ENCODE measurements around the gene ADAMTSL5. TPM values are rescaled to one million over a fixed set of nuclear protein-coding genes. Genes with fewer than 3 reads are reported as not detected.
A peak's percentile ranks its signal among the peaks of the same experiment; 100 is the strongest.

Gene ADAMTSL5
- total and polyA plus RNA-seq, 2 of the 13 experiments (the other 11 are each of a cell fraction or from before 2014, with no cell fraction given) = 0.60 to 2.7 TPM

DNA sequence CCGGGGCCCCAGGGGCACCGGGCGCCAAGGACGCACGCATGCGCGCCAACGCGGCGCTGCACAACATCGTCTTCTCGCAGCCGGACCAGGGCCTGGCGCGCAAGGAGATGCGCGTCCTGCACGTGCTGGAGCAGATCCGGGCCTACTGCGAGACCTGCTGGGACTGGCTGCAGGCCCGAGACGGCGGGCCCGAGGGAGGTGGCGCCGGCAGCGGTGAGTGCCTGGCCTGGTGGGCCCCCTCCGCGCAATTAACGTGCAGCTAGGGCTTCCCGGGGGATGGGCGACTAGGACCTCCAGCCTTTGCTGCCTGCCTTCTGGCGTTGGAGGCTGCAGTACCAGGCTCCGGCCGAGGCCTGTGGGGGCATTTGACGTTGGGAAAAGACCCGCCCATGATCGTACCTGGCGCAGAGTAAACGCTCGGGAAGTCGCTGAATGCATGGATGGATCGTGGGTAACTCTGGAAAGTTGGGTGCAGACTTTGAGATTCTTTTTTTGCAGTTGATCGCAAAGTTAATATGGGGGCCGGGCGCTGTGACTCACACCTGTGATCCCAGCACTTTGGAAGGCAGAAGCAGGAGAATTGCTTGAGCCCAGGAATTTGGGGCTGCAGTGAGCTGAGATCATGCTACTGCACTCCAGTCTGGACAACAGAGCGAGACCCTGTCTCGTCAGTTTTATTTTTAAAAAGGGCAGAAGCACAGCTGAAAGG lies 55.6 kb downstream of the ADAMTSL5 start:
- H3K4me2 ChIP-seq (ENCODE audit: low read depth, low read length) = peak overlapping the region; percentile 25
- FAIRE-seq (no peak), DNase-seq (ENCODE audit: low spot score) (no peak), ATAC-seq (peak; percentile 44)
- peaks cover 6 to 45% of the 10 kb centered on the region in 2 experiments; a peak in 4 of 5 replicates for H3K27me3 ChIP-seq (ENCODE audit: control insufficient read depth in 1 of 2, insufficient read depth in 2 of 2, low read length in 2 of 2)
- BruUV-seq (replicated peaks) = no TSS peak
- peak overlapping the region in 1 of 3 experiments; percentile 12; a peak in 2 of 6 replicates for H3K4me3 ChIP-seq (replicated peaks in 1 of 3; ENCODE audit: insufficient read depth in 1 of 3, low read depth in 2 of 3, low read length in 3 of 3)
- H3K36me3 ChIP-seq (replicated peaks in 1 of 2; ENCODE audit: control insufficient read depth in 1 of 2, insufficient read depth in 2 of 2, low read length in 2 of 2) = no peaks in the 10 kb centered on the region
- H3K9ac ChIP-seq (ENCODE audit: insufficient read depth, low read depth, low read length) = no peak overlapping the region
- in situ Hi-C loops (cut with HindIII; ENCODE audit: extremely low pct_ligation_motif_present, low pct_unique_long_range_greater_than_20kb) (loop anchor here (5.0 kb wide), 1 partner anchor 55 kb away; the partner anchor contains the start of gene ADAMTSL5), intact Hi-C loops (cut with micrococcal nuclease; ENCODE audit: unreplicated experiment) (no loop called here)
- no peak overlapping the region for H2AFZ ChIP-seq (ENCODE audit: low read length)
- H4K20me1 ChIP-seq (ENCODE audit: insufficient read depth, low read length) = peaks cover 5% of the 10 kb centered on the region; the same call in 1 of the 2 replicates
- peaks cover 56% of the 10 kb centered on the region for H3K4me1 ChIP-seq (ENCODE audit: insufficient read depth, low read length)
- no peaks in the 10 kb centered on the region for H3K9me3 ChIP-seq (ENCODE audit: low read length)
- POLR2A ChIA-PET = no interaction called here
- no peak overlapping the region for H3K27ac ChIP-seq (ENCODE audit: extremely low read length, insufficient read depth, low read length)
- CTCF ChIA-PET (ENCODE audit: low intra/inter-chr PET ratio, low total read pairs) = no interaction called here
- no peaks in the 10 kb centered on the region for H3K79me2 ChIP-seq (ENCODE audit: insufficient read depth, low read length)
- WGBS (ENCODE audit: low lambda C conversion rate) = 26% methylated on average over 12 of the region's 48 CpGs
- TF ChIP-seq ZNF709 (CRISPR knock-in tag; IDR thresholded peaks at IDR 0.05) = no peak
- 0 out of 2 replicates have a peak, but pooled peaks have one; percentile 22 for TF ChIP-seq POLR2G (IDR thresholded peaks at IDR 0.05; ENCODE audit: low read depth, low read length)
- TF ChIP-seq HNRNPLL (IDR thresholded peaks at IDR 0.05; ENCODE audit: low read depth, low read length, poor library complexity, severe bottlenecking) = peak; percentile 87
- TF ChIP-seq, protein P1, sequence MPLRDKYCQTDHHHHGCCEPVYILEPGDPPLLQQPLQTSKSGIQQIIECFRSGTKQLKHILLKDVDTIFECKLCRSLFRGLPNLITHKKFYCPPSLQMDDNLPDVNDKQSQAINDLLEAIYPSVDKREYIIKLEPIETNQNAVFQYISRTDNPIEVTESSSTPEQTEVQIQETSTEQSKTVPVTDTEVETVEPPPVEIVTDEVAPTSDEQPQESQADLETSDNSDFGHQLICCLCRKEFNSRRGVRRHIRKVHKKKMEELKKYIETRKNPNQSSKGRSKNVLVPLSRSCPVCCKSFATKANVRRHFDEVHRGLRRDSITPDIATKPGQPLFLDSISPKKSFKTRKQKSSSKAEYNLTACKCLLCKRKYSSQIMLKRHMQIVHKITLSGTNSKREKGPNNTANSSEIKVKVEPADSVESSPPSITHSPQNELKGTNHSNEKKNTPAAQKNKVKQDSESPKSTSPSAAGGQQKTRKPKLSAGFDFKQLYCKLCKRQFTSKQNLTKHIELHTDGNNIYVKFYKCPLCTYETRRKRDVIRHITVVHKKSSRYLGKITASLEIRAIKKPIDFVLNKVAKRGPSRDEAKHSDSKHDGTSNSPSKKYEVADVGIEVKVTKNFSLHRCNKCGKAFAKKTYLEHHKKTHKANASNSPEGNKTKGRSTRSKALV (CRISPR knock-in tag; IDR thresholded peaks at IDR 0.05) = 0 out of 2 replicates have a peak, but pooled peaks have one; percentile 35
- TF ChIP-seq ZNF253 (CRISPR knock-in tag; IDR thresholded peaks at IDR 0.05; ENCODE audit: borderline replicate concordance) = peak; percentile 54; the same call in 1 of the 2 replicates
- peak; percentile 94 for TF ChIP-seq ZNF326 (CRISPR knock-in tag; IDR thresholded peaks at IDR 0.05; ENCODE audit: borderline replicate concordance)
- TF ChIP-seq DNMT1 (CRISPR knock-in tag; IDR thresholded peaks at IDR 0.05) = 0 out of 2 replicates have a peak, but pooled peaks have one; percentile 39
- TF ChIP-seq, protein P2, sequence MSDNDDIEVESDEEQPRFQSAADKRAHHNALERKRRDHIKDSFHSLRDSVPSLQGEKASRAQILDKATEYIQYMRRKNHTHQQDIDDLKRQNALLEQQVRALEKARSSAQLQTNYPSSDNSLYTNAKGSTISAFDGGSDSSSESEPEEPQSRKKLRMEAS (IDR thresholded peaks at IDR 0.05) = peak; percentile 63
- peak; percentile 59 for TF ChIP-seq RBM22 (optimal IDR thresholded peaks at IDR 0.05; ENCODE audit: low read length)
- TF ChIP-seq, protein P3, sequence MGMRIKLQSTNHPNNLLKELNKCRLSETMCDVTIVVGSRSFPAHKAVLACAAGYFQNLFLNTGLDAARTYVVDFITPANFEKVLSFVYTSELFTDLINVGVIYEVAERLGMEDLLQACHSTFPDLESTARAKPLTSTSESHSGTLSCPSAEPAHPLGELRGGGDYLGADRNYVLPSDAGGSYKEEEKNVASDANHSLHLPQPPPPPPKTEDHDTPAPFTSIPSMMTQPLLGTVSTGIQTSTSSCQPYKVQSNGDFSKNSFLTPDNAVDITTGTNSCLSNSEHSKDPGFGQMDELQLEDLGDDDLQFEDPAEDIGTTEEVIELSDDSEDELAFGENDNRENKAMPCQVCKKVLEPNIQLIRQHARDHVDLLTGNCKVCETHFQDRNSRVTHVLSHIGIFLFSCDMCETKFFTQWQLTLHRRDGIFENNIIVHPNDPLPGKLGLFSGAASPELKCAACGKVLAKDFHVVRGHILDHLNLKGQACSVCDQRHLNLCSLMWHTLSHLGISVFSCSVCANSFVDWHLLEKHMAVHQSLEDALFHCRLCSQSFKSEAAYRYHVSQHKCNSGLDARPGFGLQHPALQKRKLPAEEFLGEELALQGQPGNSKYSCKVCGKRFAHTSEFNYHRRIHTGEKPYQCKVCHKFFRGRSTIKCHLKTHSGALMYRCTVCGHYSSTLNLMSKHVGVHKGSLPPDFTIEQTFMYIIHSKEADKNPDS (CRISPR knock-in tag; IDR thresholded peaks at IDR 0.05) = 0 out of 2 replicates have a peak, but pooled peaks have one; percentile 32
- 0 out of 2 replicates have a peak, but pooled peaks have one; percentile 49 for TF ChIP-seq ATF7-NPFF (CRISPR knock-in tag; IDR thresholded peaks at IDR 0.05; ENCODE audit: low read depth)
- TF ChIP-seq, protein P4, sequence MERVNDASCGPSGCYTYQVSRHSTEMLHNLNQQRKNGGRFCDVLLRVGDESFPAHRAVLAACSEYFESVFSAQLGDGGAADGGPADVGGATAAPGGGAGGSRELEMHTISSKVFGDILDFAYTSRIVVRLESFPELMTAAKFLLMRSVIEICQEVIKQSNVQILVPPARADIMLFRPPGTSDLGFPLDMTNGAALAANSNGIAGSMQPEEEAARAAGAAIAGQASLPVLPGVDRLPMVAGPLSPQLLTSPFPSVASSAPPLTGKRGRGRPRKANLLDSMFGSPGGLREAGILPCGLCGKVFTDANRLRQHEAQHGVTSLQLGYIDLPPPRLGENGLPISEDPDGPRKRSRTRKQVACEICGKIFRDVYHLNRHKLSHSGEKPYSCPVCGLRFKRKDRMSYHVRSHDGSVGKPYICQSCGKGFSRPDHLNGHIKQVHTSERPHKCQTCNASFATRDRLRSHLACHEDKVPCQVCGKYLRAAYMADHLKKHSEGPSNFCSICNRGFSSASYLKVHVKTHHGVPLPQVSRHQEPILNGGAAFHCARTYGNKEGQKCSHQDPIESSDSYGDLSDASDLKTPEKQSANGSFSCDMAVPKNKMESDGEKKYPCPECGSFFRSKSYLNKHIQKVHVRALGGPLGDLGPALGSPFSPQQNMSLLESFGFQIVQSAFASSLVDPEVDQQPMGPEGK (CRISPR knock-in tag; IDR thresholded peaks at IDR 0.05) = peak; percentile 24; the same call in 1 of the 2 replicates
- TF ChIP-seq, protein P5, sequence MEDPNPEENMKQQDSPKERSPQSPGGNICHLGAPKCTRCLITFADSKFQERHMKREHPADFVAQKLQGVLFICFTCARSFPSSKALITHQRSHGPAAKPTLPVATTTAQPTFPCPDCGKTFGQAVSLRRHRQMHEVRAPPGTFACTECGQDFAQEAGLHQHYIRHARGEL (CRISPR knock-in tag; IDR thresholded peaks at IDR 0.05) = no peak
- peak; percentile 16; the same call in 1 of the 2 replicates for TF ChIP-seq ZNF768 (CRISPR knock-in tag; IDR thresholded peaks at IDR 0.05)
- TF ChIP-seq PAF1 (CRISPR knock-in tag; IDR thresholded peaks at IDR 0.05) = peak; percentile 12; the same call in 1 of the 2 replicates
- no peak for TF ChIP-seq ZFP1 (CRISPR knock-in tag; IDR thresholded peaks at IDR 0.05)
- peak; percentile 96 for TF ChIP-seq AGO2 (optimal IDR thresholded peaks at IDR 0.05; ENCODE audit: low read depth, low read length)

Measured in HepG2 (cell line).